Transverse colon (tissue), 4 donors: ENCODE measurements around the gene COMMD7. TPM values are rescaled to one million over a fixed set of nuclear protein-coding genes. Genes with fewer than 3 reads are reported as not detected.

Experiments used
- DNase-seq: peaks from one replicate; pipeline ENCODE4 v3.0.0-alpha.2; 2019
- H3K27ac ChIP-seq, 4 donors: fragments of 200-600 bp; sonication (generic); 2 replicates each; pipeline ENCODE4 v1.5.1; 2016 to 2018; ENCODE audit warnings: inconsistent platforms in 4 of 4
- H3K27me3 ChIP-seq: fragments of 200-600 bp; sonication (generic); 2 replicates; pipeline ENCODE4 v1.5.1; 2017; ENCODE audit warnings: inconsistent platforms
- H3K36me3 ChIP-seq, 4 donors: fragments of 200-600 bp; sonication (generic); 2 replicates each; pipeline ENCODE4 v1.5.1; 2017 to 2019; ENCODE audit warnings: inconsistent platforms in 4 of 4
- H3K4me1 ChIP-seq, 4 donors: fragments of 200-600 bp; sonication (generic); 2 replicates each; pipeline ENCODE4 v1.5.1; 2017 to 2020; ENCODE audit warnings: inconsistent platforms in 4 of 4
- H3K4me3 ChIP-seq, 4 donors: fragments of 200-600 bp; sonication (generic); 1 replicate in 1 of 4; 2 replicates in 3 of 4; pipeline versions ENCODE4 v1.5.1 to v1.6.1; 2017 to 2019; ENCODE audit warnings: inconsistent platforms in 4 of 4
- H3K9me3 ChIP-seq, 2 donors: fragments of 200-600 bp; sonication (generic); 2 replicates each; pipeline ENCODE4 v1.5.1; 2017 to 2019; ENCODE audit warnings: inconsistent platforms in 2 of 2
- CTCF ChIP-seq, 5 experiments: fragments of 200-600 bp in 3 of 5; fragments of 450-650 bp in 2 of 5; sonication (generic) in 3 of 5; IDR thresholded peaks; 1 replicate in 2 of 5; 2 replicates in 3 of 5; pipeline ENCODE4 v1.5.1; 2016 to 2017; ENCODE audit warnings: antibody characterized with exemption in 5 of 5, inconsistent platforms in 3 of 5, mild to moderate bottlenecking in 2 of 5, moderate library complexity in 1 of 5
- EP300 ChIP-seq: sonication (generic); formaldehyde crosslinking; IDR thresholded peaks from one replicate; pipeline ENCODE4 v1.6.1; 2017; ENCODE audit warnings: antibody characterized with exemption, low read depth
- POLR2A ChIP-seq: fragments of 450-650 bp; IDR thresholded peaks from one replicate; pipeline ENCODE4 v1.6.1; 2016; ENCODE audit warnings: antibody characterized with exemption, mild to moderate bottlenecking, moderate library complexity
- POLR2AphosphoS5 ChIP-seq, 3 donors: sonication (generic); formaldehyde crosslinking; IDR thresholded peaks; one replicate each; pipeline ENCODE4 v1.6.1; 2016; ENCODE audit warnings: antibody characterized with exemption in 3 of 3
- WGBS, 2 donors: methylation state at CpG; one replicate each; pipeline ENCODE4 v1.1.5; 2018; ENCODE audit warnings: low coverage in 1 of 2; 5-methylcytosine and 5-hydroxymethylcytosine counted together
- in situ Hi-C, 4 donors: fragments of 200-750 bp; cut with MboI; loops; one replicate each; pipeline versions ENCODE4 v1.15.0 to v1.15.1; 2017; ENCODE audit warnings: low sequenced_read_pairs in 3 of 4, low pct_ligation_motif_present in 1 of 4, low pct_unique_long_range_greater_than_20kb in 1 of 4
- intact Hi-C: fragments of 100-400 bp; cut with DNase I; formaldehyde crosslinking; loops from one replicate; pipeline ENCODE4 v1.15.1; 2023; ENCODE audit warnings: low total_unique reads
- total RNA-seq, 4 donors: library from RNA; depleted of rRNA; stranded (reverse); fragments of >200 nt; gene quantifications; one replicate each; pipeline ENCODE4 v1.1.0, GENCODE V29; 2016

Gene COMMD7
- total RNA-seq, 4 donors from 2014 or later = 14.3 to 24.8 (median 20.2) TPM

- intact Hi-C loops (no loop called here), in situ Hi-C loops (loop anchor here in 3 of 4 donors (5.0 to 25.0 kb wide), 3 partner anchors 98 to 263 kb away; partner anchors contain the start of gene C20orf203 (in 1 of the 3))
- no peak overlapping the region for H3K4me3 ChIP-seq
- TF ChIP-seq POLR2A (no peak), CTCF (IDR thresholded peaks at IDR 0.05) (no peak), POLR2AphosphoS5 (IDR thresholded peaks at IDR 0.05) (no peak), EP300 (no peak)
- WGBS, 2 donors = 87% methylated on average over 8 of the region's 10 CpGs; no CpG with 5 or more reads in 1 of the 2 donors
- no peaks in the 10 kb centered on the region for H3K9me3 ChIP-seq
- H3K27me3 ChIP-seq = no peaks in the 10 kb centered on the region
- H3K36me3 ChIP-seq = no peaks in the 10 kb centered on the region
- no peak for DNase-seq
- no peak overlapping the region for H3K27ac ChIP-seq
- peaks cover 0 to 7% (median 0%) of the 10 kb centered on the region in 4 donors for H3K4me1 ChIP-seq
Observed at GRCh38 chr20:32775336-32775991, 32.2 kb upstream of the COMMD7 start.

GRCh38 chr20:32773855-32774254 is 30.6 kb upstream of the COMMD7 start:
- intact Hi-C loops (no loop called here), in situ Hi-C loops (no loop called here)
- Histone ChIP-seq H3K4me1 (peaks cover 0 to 7% (median 0%) of the 10 kb centered on the region in 4 donors), H3K27me3 (no peaks in the 10 kb centered on the region), H3K36me3 (no peaks in the 10 kb centered on the region), H3K4me3 (no peak overlapping the region), H3K27ac (no peak overlapping the region), H3K9me3 (no peaks in the 10 kb centered on the region)
- TF ChIP-seq CTCF (IDR thresholded peaks at IDR 0.05) (no peak), POLR2AphosphoS5 (IDR thresholded peaks at IDR 0.05) (no peak), POLR2A (no peak), EP300 (no peak)
- DNase-seq = no peak
- 93% methylated on average over 8 of the region's 8 CpGs; no CpG with 5 or more reads in 1 of the 2 donors for WGBS, 2 donors

- Histone ChIP-seq H3K27ac (no peak overlapping the region), H3K4me3 (no peak overlapping the region), H3K27me3 (no peaks in the 10 kb centered on the region), H3K9me3 (no peaks in the 10 kb centered on the region), H3K4me1 (peaks cover 0 to 7% (median 0%) of the 10 kb centered on the region in 4 donors), H3K36me3 (no peaks in the 10 kb centered on the region)
- no peak for DNase-seq
- in situ Hi-C loops = no loop called here
- 82 to 93% methylated on average over 2 of the region's 2 CpGs for WGBS, 2 donors
- intact Hi-C loops = no loop called here
- TF ChIP-seq EP300 = no peak
Observed at GRCh38 chr20:32773223-32773622, 30.0 kb upstream of the COMMD7 start.

GRCh38 chr20:32772046-32772445 is 28.8 kb upstream of the COMMD7 start:
- Histone ChIP-seq H3K36me3 (no peaks in the 10 kb centered on the region), H3K4me3 (no peak overlapping the region), H3K9me3 (no peaks in the 10 kb centered on the region), H3K27me3 (no peaks in the 10 kb centered on the region), H3K27ac (no peak overlapping the region), H3K4me1 (peaks cover 0 to 2% (median 0%) of the 10 kb centered on the region in 4 donors)
- WGBS, 2 donors = 84% methylated on average over 3 of the region's 3 CpGs; no CpG with 5 or more reads in 1 of the 2 donors
- DNase-seq = no peak
- in situ Hi-C loops = no loop called here
- TF ChIP-seq EP300 (no peak), CTCF (IDR thresholded peaks at IDR 0.05) (no peak), POLR2A (no peak), POLR2AphosphoS5 (IDR thresholded peaks at IDR 0.05) (no peak)
- intact Hi-C loops = no loop called here
